SK-N-SH (cell line): ENCODE measurements around the gene CPSF3.

ENCODE experiments used
- CTCF ChIP-seq: fragments of 200-600 bp; sonication (generic); IDR thresholded peaks from 2 replicates; pipeline ENCODE4 v1.6.1; 2017; ENCODE audit warnings: antibody characterized with exemption, mild to moderate bottlenecking, moderate library complexity
- MXI1 ChIP-seq: IDR thresholded peaks from 2 replicates; pipeline ENCODE4 v1.6.1; 2012; ENCODE audit warnings: mild to moderate bottlenecking, low read depth, low read length, improper control_type of control experiment
- POLR2AphosphoS5 ChIP-seq: IDR thresholded peaks from 2 replicates; pipeline ENCODE4 v1.6.1; 2012; ENCODE audit warnings: low read depth, low read length
- REST ChIP-seq: IDR thresholded peaks from 2 replicates; pipeline ENCODE4 v1.6.1; 2012; ENCODE audit warnings: mild to moderate bottlenecking, low read depth, low read length, moderate library complexity

- TF ChIP-seq CTCF = no peak
- no peak for TF ChIP-seq POLR2AphosphoS5
- no peak for TF ChIP-seq MXI1
- TF ChIP-seq REST = no peak
These were observed 13.3 kb upstream of the CPSF3 start for GRCh38 chr2:9410108-9410507.
